Smooth muscle cell (in vitro differentiated cells): Measurements from ENCODE around the gene CAMKMT. TPM values are rescaled to one million over a fixed set of nuclear protein-coding genes. Genes with fewer than 3 reads are reported as not detected.

ENCODE experiments used
- DNase-seq: peaks from one replicate; lab custom pipeline; 2025; ENCODE audit not compliant: unreplicated experiment; lab: John Stamatoyannopoulos, UW
- H2AFZ ChIP-seq: fragments of 200-600 bp; sonication (generic); 2 replicates; pipeline ENCODE4 v1.6.0; 2016; ENCODE audit warnings: antibody characterized with exemption, low read depth, mild to moderate bottlenecking
- H3F3A ChIP-seq: fragments of 200-600 bp; sonication (generic); 2 replicates; pipeline ENCODE4 v1.6.0; 2017; ENCODE audit warnings: antibody characterized with exemption, low read depth
- H3K27ac ChIP-seq: fragments of 200-600 bp; sonication (generic); 2 replicates; pipeline ENCODE4 v1.5.1; 2016; ENCODE audit warnings: low read depth, mild to moderate bottlenecking
- H3K27me3 ChIP-seq: fragments of 200-600 bp; sonication (generic); 2 replicates; pipeline ENCODE4 v1.6.1; 2016; ENCODE audit warnings: low read depth, mild to moderate bottlenecking
- H3K36me3 ChIP-seq: fragments of 200-600 bp; sonication (generic); 2 replicates; pipeline ENCODE4 v1.5.1; 2016; ENCODE audit warnings: low read depth
- H3K4me1 ChIP-seq: fragments of 200-600 bp; sonication (generic); 2 replicates; pipeline ENCODE4 v1.5.1; 2016; ENCODE audit warnings: low read depth
- H3K4me2 ChIP-seq: fragments of 200-600 bp; sonication (generic); 2 replicates; pipeline ENCODE4 v1.6.0; 2016; ENCODE audit warnings: mild to moderate bottlenecking
- H3K4me3 ChIP-seq: fragments of 200-600 bp; sonication (generic); 2 replicates; pipeline ENCODE4 v1.5.1; 2016; ENCODE audit warnings: mild to moderate bottlenecking
- H3K79me2 ChIP-seq: fragments of 200-600 bp; sonication (generic); 2 replicates; pipeline ENCODE4 v1.6.0; 2016; ENCODE audit warnings: low read depth, mild to moderate bottlenecking
- H3K9ac ChIP-seq: fragments of 200-600 bp; sonication (generic); 2 replicates; pipeline ENCODE4 v1.6.0; 2016; ENCODE audit warnings: low read depth
- H3K9me3 ChIP-seq: fragments of 200-600 bp; sonication (generic); replicated peaks from 2 replicates; pipeline ENCODE4 v1.5.1; 2016; ENCODE audit warnings: low read depth
- H4K20me1 ChIP-seq: fragments of 200-600 bp; sonication (generic); 2 replicates; pipeline ENCODE4 v1.6.0; 2016; ENCODE audit warnings: low read depth
- WGBS: methylation state at CpG from one replicate; pipeline ENCODE4 v1.1.7; 2016; ENCODE audit warnings: low lambda C conversion rate; 5-methylcytosine and 5-hydroxymethylcytosine counted together
- polyA plus RNA-seq: library from polyadenylated mRNA; unstranded; fragments of >200 nt; fragmentation: Nextera tagmentation; extraction: Ambion mirVana; gene quantifications from 2 replicates; pipeline ENCODE4 v1.2.1, GENCODE V29; 2016
- total RNA-seq: library from RNA; depleted of rRNA; stranded (reverse); fragments of >200 nt; gene quantifications from 2 replicates; pipeline ENCODE4 v1.2.3, GENCODE V29; 2014
- TF ChIP-seq, protein P1 (sequence below): fragments of 200-600 bp; sonication (generic); IDR thresholded peaks from 2 replicates; pipeline ENCODE4 v1.5.1; 2017; ENCODE audit warnings: borderline replicate concordance, mild to moderate bottlenecking, antibody characterized with exemption; ENCODE audit not compliant: insufficient read depth, poor library complexity, severe bottlenecking

Gene CAMKMT
- total and polyA plus RNA-seq, 2 experiments from 2014 or later = 7.2 to 7.6 TPM

- Histone ChIP-seq H3K4me2 (no peak overlapping the region), H3K36me3 (no peaks in the 10 kb centered on the region), H3K4me3 (no peak overlapping the region), H4K20me1 (no peaks in the 10 kb centered on the region), H3K9ac (no peak overlapping the region), H3K27ac (no peak overlapping the region), H3K4me1 (peaks cover 5% of the 10 kb centered on the region), H3F3A (no peaks in the 10 kb centered on the region), H2AFZ (no peak overlapping the region), H3K27me3 (no peaks in the 10 kb centered on the region), H3K9me3 (no peaks in the 10 kb centered on the region), H3K79me2 (no peaks in the 10 kb centered on the region)
- TF ChIP-seq, protein P1, sequence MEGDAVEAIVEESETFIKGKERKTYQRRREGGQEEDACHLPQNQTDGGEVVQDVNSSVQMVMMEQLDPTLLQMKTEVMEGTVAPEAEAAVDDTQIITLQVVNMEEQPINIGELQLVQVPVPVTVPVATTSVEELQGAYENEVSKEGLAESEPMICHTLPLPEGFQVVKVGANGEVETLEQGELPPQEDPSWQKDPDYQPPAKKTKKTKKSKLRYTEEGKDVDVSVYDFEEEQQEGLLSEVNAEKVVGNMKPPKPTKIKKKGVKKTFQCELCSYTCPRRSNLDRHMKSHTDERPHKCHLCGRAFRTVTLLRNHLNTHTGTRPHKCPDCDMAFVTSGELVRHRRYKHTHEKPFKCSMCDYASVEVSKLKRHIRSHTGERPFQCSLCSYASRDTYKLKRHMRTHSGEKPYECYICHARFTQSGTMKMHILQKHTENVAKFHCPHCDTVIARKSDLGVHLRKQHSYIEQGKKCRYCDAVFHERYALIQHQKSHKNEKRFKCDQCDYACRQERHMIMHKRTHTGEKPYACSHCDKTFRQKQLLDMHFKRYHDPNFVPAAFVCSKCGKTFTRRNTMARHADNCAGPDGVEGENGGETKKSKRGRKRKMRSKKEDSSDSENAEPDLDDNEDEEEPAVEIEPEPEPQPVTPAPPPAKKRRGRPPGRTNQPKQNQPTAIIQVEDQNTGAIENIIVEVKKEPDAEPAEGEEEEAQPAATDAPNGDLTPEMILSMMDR = no peak
- 100% methylated on average over 2 of the region's 2 CpGs for WGBS
- no peak for DNase-seq
Measured at GRCh38 chr2:44510246-44510645, 148.5 kb downstream of the CAMKMT start.

- H3K36me3 ChIP-seq = no peaks in the 10 kb centered on the region
- DNase-seq = no peak
- no peak overlapping the region for H3K4me2 ChIP-seq
- H3K4me3 ChIP-seq = no peak overlapping the region
- no peaks in the 10 kb centered on the region for H3K4me1 ChIP-seq
- H3K79me2 ChIP-seq = no peaks in the 10 kb centered on the region
- H3K9me3 ChIP-seq = no peaks in the 10 kb centered on the region
- no peaks in the 10 kb centered on the region for H3K27me3 ChIP-seq
- H4K20me1 ChIP-seq = no peaks in the 10 kb centered on the region
- no peak overlapping the region for H3K27ac ChIP-seq
- WGBS = 61% methylated on average over 1 of the region's 1 CpG
- TF ChIP-seq, protein P1 = no peak
- no peaks in the 10 kb centered on the region for H3F3A ChIP-seq
- H2AFZ ChIP-seq = no peak overlapping the region
- no peak overlapping the region for H3K9ac ChIP-seq
Measured at GRCh38 chr2:44515416-44515815, 153.7 kb downstream of the CAMKMT start.

DNA sequence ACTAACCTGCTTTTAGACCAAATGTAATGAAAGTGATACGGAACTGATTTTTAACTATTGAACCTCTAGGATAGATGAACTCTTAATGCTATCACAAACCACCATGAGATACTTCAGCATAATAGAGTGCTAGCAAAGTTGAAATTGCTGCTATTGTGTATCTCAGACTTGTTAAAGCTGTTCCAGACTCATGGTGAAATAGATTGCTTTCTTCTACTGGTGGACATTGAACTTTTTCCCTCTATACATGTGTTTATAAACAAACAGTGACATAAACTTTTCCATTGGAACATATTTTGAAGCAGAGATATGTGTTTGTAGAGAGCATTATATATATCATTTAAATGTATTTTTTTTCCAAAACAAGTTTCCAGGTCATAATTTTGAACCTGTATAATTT is 157.3 kb downstream of the CAMKMT start:
- no peak overlapping the region for H3K4me2 ChIP-seq
- H3K9me3 ChIP-seq = peaks cover 9% of the 10 kb centered on the region
- TF ChIP-seq, protein P1 = no peak
- H3K27me3 ChIP-seq = no peaks in the 10 kb centered on the region
- no peak overlapping the region for H3K27ac ChIP-seq
- no peak overlapping the region for H3K9ac ChIP-seq
- H3K79me2 ChIP-seq = no peaks in the 10 kb centered on the region
- no peaks in the 10 kb centered on the region for H3F3A ChIP-seq
- no peak overlapping the region for H2AFZ ChIP-seq
- H3K4me1 ChIP-seq = no peaks in the 10 kb centered on the region
- no peak overlapping the region for H3K4me3 ChIP-seq
- no peaks in the 10 kb centered on the region for H4K20me1 ChIP-seq
- no peaks in the 10 kb centered on the region for H3K36me3 ChIP-seq
- DNase-seq = no peak
- 100% methylated on average over 1 of the region's 1 CpG for WGBS

GRCh38 chr2:44522846-44523245 is 161.1 kb downstream of the CAMKMT start:
- no peaks in the 10 kb centered on the region for H3K27me3 ChIP-seq
- H3K4me3 ChIP-seq = no peak overlapping the region
- no peaks in the 10 kb centered on the region for H4K20me1 ChIP-seq
- no peaks in the 10 kb centered on the region for H3F3A ChIP-seq
- H3K4me2 ChIP-seq = no peak overlapping the region
- H3K9me3 ChIP-seq = peaks cover 9% of the 10 kb centered on the region
- no peak overlapping the region for H3K9ac ChIP-seq
- TF ChIP-seq, protein P1 = no peak
- peaks cover under 1% of the 10 kb centered on the region for H3K4me1 ChIP-seq
- H3K27ac ChIP-seq = no peak overlapping the region
- no peak overlapping the region for H2AFZ ChIP-seq
- DNase-seq = no peak
- no peaks in the 10 kb centered on the region for H3K79me2 ChIP-seq
- H3K36me3 ChIP-seq = no peaks in the 10 kb centered on the region
